Activated CD8-positive, alpha-beta memory T cell treated with anti-CD3 and anti-CD28 coated beads, Interleukin-2, amount 50 U/mL, for 24 hours (primary cell): ENCODE data around the gene HOXA3.

ENCODE experiments used
- DNase-seq: peaks from one replicate; pipeline ENCODE4 v3.0.0-alpha.2; 2020; ENCODE audit errors: extremely low read depth

Gene HOXA3

GRCh38 chr7:27091105-27091504 is 61.3 kb downstream of the HOXA3 start:
- no peak for DNase-seq

- DNase-seq, result no peak
Measured at GRCh38 chr7:27088002-27088922, 64.1 kb downstream of the HOXA3 start.

GRCh38 chr7:27083646-27084045 is 68.7 kb downstream of the HOXA3 start:
- DNase-seq, result no peak

GRCh38 chr7:27082171-27082570 is 70.2 kb downstream of the HOXA3 start:
- no peak for DNase-seq

- DNase-seq, result no peak
Measured at GRCh38 chr7:27080844-27081436, 71.4 kb downstream of the HOXA3 start.

GRCh38 chr7:27079234-27079975 is 73.0 kb downstream of the HOXA3 start:
- no peak for DNase-seq

GRCh38 chr7:27078616-27079233 is 73.7 kb downstream of the HOXA3 start:
- no peak for DNase-seq

GRCh38 chr7:27073076-27073475 is 79.3 kb downstream of the HOXA3 start:
- no peak for DNase-seq

GRCh38 chr7:27071622-27072390 is 80.6 kb downstream of the HOXA3 start:
- DNase-seq, result no peak

- no peak for DNase-seq
Measured at GRCh38 chr7:27068259-27068658, 84.1 kb downstream of the HOXA3 start.

- no peak for DNase-seq
Measured at GRCh38 chr7:27066148-27066547, 86.2 kb downstream of the HOXA3 start.

- no peak for DNase-seq
Measured at GRCh38 chr7:27065709-27066108, 86.7 kb downstream of the HOXA3 start.

- DNase-seq, result no peak
Measured at GRCh38 chr7:27064661-27065060, 87.7 kb downstream of the HOXA3 start.

- DNase-seq, result no peak
Measured at GRCh38 chr7:27064159-27064558, 88.2 kb downstream of the HOXA3 start.

- no peak for DNase-seq
Measured at GRCh38 chr7:27062946-27063345, 89.4 kb downstream of the HOXA3 start.
